ENCODE measurements around the gene DPP10.
"Not testable (repeated sequence)": the region's sequence is repeated elsewhere in the genome, so short reads cannot be mapped to it uniquely, and the experiment has no call there.

Gene DPP10

GRCh38 chr2:114517580-114517979, 75.1 kb downstream of the DPP10 start:
- no peak for FAIRE-seq

- no peak for FAIRE-seq
Observed at GRCh38 chr2:114518738-114519137, 76.3 kb downstream of the DPP10 start.

- FAIRE-seq = not testable (repeated sequence)
Observed at GRCh38 chr2:114522612-114523011, 80.2 kb downstream of the DPP10 start.

GRCh38 chr2:114525955-114526354, 83.5 kb downstream of the DPP10 start:
- FAIRE-seq = no peak

- no peak for FAIRE-seq
Observed at GRCh38 chr2:114526841-114527240, 84.4 kb downstream of the DPP10 start.

GRCh38 chr2:114527330-114527983, 85.0 kb downstream of the DPP10 start:
- FAIRE-seq = no peak

- FAIRE-seq = no peak
Observed at GRCh38 chr2:114534116-114535084, 92.0 kb downstream of the DPP10 start.

GRCh38 chr2:114537777-114538176, 95.3 kb downstream of the DPP10 start:
- FAIRE-seq = no peak

- no peak for FAIRE-seq
Observed at GRCh38 chr2:114542695-114543094, 100.3 kb downstream of the DPP10 start.

- no peak for FAIRE-seq
Observed at GRCh38 chr2:114543236-114543766, 100.9 kb downstream of the DPP10 start.

- no peak for FAIRE-seq
Observed at GRCh38 chr2:114545052-114545451, 102.6 kb downstream of the DPP10 start.

GRCh38 chr2:114546531-114546930, 104.1 kb downstream of the DPP10 start:
- no peak for FAIRE-seq

GRCh38 chr2:114548151-114548550, 105.7 kb downstream of the DPP10 start:
- no peak for FAIRE-seq

GRCh38 chr2:114550364-114550763, 107.9 kb downstream of the DPP10 start:
- no peak for FAIRE-seq

GRCh38 chr2:114550895-114551793, 108.7 kb downstream of the DPP10 start:
- no peak for FAIRE-seq

GRCh38 chr2:114553027-114553426, 110.6 kb downstream of the DPP10 start:
- FAIRE-seq = no peak

- no peak for FAIRE-seq
Observed at GRCh38 chr2:114569166-114569565, 126.7 kb downstream of the DPP10 start.

GRCh38 chr2:114577657-114578056, 135.2 kb downstream of the DPP10 start:
- no peak for FAIRE-seq

GRCh38 chr2:114579542-114579941, 137.1 kb downstream of the DPP10 start:
- FAIRE-seq = no peak

GRCh38 chr2:114580691-114581090, 138.2 kb downstream of the DPP10 start:
- no peak for FAIRE-seq

GRCh38 chr2:114598329-114598728, 155.9 kb downstream of the DPP10 start:
- FAIRE-seq = no peak

GRCh38 chr2:114609203-114609602, 166.8 kb downstream of the DPP10 start:
- FAIRE-seq = no peak

- FAIRE-seq = no peak
Observed at GRCh38 chr2:114609801-114610200, 167.4 kb downstream of the DPP10 start.

Data from G401.6 (cell line).